GM13977 (cell line): ENCODE measurements around the gene POLRMT.

Experiments
- DNase-seq: peaks from one replicate; pipeline ENCODE4 v3.0.0; 2012; ENCODE audit warnings: low spot score
- in situ Hi-C: fragments of 300-500 bp; cut with MboI; formaldehyde crosslinking; loops from one replicate; pipeline ENCODE4 v1.12.0; 2022; ENCODE audit warnings: low sequenced_read_pairs, low pct_unique_long_range_greater_than_20kb, mixed read lengths, inconsistent platforms; ENCODE audit not compliant: unreplicated experiment
- TF ChIP-seq, protein P1 (sequence below): IDR thresholded peaks from 2 replicates; pipeline ENCODE4 v1.5.1; 2012; ENCODE audit warnings: mild to moderate bottlenecking, control low read depth; ENCODE audit not compliant: insufficient read depth; ENCODE audit errors: extremely low read depth, missing control alignments

Gene POLRMT

DNA sequence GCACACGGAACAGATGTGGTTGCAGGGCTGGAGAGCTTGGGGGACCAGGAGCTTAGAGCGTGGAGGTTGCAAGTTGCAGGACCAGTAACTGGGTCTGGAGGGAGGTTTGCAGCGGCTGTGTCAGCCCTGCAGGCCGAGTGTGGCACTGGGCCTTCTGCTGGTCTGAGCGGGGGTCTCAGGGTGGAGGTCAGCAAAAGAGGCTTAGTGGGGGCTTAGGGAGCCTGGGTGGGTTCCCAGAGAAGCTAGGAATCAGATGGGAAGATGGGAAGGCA is 49.4 kb downstream of the POLRMT start:
- in situ Hi-C loops: loop anchor here (25.0 kb wide), 1 partner anchor 153 kb away; no protein-coding TSS in a partner anchor
- TF ChIP-seq, protein P1, sequence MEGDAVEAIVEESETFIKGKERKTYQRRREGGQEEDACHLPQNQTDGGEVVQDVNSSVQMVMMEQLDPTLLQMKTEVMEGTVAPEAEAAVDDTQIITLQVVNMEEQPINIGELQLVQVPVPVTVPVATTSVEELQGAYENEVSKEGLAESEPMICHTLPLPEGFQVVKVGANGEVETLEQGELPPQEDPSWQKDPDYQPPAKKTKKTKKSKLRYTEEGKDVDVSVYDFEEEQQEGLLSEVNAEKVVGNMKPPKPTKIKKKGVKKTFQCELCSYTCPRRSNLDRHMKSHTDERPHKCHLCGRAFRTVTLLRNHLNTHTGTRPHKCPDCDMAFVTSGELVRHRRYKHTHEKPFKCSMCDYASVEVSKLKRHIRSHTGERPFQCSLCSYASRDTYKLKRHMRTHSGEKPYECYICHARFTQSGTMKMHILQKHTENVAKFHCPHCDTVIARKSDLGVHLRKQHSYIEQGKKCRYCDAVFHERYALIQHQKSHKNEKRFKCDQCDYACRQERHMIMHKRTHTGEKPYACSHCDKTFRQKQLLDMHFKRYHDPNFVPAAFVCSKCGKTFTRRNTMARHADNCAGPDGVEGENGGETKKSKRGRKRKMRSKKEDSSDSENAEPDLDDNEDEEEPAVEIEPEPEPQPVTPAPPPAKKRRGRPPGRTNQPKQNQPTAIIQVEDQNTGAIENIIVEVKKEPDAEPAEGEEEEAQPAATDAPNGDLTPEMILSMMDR: no peak
- no peak for DNase-seq

DNA sequence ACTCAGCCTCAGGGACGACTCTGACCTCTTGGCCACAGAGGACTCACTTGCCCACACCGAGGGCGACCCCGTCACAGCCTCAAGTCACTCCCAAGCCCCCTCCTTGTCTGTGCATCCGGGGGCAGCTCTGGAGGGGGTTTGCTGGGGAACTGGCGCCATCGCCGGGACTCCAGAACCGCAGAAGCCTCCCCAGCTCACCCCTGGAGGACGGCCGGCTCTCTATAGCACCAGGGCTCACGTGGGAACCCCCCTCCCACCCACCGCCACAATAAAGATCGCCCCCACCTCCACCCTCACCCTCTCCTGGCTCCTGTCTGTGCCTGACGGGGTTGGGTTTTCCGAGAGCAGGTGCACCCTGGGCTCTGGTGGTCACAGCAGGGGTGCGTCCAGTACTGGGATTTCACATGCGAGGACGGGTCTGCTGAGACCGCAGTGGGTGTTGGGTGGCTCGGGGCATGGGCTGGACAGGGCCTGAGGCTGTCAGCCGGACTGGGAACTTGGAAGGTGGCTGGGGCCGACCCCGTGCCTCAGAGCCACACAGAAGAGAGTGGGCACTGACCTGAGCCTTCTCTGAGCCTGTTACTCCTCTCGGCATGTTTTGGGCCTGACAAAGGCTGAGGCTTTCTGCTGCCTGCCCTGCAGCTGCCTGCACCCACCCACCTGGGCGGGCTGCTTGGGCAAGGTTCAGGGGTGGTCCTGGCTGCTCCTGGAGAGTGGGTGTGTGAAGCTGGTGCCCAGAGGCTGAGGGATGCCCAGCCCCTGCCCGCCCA is 50.0 kb downstream of the POLRMT start:
- in situ Hi-C loops: loop anchor here (25.0 kb wide), 1 partner anchor 154 kb away; no protein-coding TSS in a partner anchor
- TF ChIP-seq, protein P1: no peak
- no peak for DNase-seq

DNA sequence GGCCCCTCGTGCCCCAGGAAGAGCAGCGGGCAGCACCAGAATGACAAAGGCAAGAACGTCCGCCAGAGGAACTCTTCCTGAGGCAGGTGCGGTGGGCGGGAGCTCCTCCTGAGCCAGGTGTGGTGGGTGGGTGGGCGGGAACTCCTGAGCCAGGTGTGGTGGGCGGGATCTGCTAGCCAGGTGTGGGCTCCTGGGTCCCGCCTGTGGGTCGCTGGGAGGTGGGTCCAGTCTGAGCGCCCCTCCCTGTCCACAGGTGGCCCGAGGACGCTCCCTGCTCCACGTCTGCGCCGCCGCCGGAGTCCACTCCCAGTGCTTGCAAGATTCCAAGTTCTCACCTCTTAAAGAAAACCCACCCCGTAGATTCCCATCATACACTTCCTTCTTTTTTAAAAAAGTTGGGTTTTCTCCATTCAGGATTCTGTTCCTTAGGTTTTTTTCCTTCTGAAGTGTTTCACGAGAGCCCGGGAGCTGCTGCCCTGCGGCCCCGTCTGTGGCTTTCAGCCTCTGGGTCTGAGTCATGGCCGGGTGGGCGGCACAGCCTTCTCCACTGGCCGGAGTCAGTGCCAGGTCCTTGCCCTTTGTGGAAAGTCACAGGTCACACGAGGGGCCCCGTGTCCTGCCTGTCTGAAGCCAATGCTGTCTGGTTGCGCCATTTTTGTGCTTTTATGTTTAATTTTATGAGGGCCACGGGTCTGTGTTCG is 50.7 kb downstream of the POLRMT start:
- no peak for DNase-seq
- TF ChIP-seq, protein P1: no peak
- in situ Hi-C loops: loop anchor here (25.0 kb wide), 1 partner anchor 155 kb away; no protein-coding TSS in a partner anchor

DNA sequence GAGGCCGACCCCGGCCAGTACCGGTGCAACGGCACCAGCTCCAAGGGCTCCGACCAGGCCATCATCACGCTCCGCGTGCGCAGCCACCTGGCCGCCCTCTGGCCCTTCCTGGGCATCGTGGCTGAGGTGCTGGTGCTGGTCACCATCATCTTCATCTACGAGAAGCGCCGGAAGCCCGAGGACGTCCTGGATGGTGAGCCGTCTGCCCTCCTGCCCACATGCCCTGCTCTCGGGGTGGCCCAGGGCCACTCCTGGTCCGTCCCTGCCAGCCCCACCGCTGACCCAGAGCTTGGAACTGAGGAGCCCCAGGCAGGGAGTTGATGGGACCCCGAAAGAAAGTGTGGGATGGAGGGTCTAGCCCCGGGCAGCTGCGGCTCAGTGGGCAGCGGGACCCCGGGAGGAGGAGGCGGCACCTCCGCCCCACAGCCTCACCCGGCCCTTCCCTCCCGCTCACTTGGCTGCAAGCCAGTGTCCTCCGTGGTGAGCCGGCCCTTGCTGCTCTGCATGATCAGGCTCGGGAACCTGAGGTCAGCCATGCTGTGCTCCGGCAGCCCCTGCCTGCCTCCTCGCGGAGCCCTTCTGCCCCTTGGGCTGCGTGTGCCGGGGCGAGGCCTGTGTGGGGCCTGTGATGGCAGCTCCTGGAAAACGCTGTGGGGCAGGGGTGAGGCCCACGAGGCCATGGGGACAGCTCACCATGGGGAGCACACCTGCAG is 51.8 kb downstream of the POLRMT start:
- in situ Hi-C loops: loop anchor here (25.0 kb wide), 1 partner anchor 156 kb away; no protein-coding TSS in a partner anchor
- TF ChIP-seq, protein P1: no peak
- DNase-seq: no peak

DNA sequence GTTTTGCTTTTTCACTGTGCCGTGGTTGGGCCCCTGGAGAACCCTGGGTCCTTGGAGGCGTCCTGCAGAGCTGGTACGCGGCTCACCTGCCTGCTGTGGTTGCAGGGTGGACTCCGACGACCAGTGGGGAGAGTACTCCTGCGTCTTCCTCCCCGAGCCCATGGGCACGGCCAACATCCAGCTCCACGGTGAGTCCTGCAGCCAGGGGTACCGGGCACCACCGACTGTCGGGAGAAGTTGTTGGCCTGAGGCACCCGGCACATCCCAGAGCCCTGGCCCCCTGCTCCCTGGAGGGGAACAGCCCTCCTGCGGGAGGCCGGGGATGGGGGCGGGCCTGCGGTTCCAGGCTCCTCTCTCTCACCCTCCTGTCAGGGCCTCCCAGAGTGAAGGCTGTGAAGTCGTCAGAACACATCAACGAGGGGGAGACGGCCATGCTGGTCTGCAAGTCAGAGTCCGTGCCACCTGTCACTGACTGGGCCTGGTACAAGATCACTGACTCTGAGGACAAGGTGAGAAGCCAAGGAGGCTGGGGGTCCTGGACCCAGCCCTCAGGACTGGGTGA is 53.0 kb downstream of the POLRMT start:
- in situ Hi-C loops: loop anchor here (25.0 kb wide), 1 partner anchor 157 kb away; no protein-coding TSS in a partner anchor
- TF ChIP-seq, protein P1: no peak
- DNase-seq: no peak

DNA sequence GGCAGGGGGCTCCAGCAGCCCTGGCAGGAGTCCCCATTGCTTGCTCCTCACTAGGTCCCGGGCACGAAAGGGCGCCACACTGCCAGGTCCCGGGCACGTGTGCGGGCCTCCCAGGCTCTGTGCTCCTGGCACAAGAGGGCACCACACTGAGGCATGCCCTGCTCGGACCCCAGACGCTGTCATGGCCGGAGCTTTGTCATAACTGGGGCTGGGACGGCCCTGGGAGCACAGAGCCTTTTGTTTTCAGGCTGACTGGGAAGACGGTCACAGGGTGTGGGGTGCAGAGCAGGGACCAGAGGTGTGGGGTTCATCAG is 53.5 kb downstream of the POLRMT start:
- in situ Hi-C loops: loop anchor here (25.0 kb wide), 1 partner anchor 158 kb away; no protein-coding TSS in a partner anchor
- no peak for DNase-seq
- TF ChIP-seq, protein P1: no peak
